Endothelial cell (in vitro differentiated cells): ENCODE data around the gene CEP290. TPM values are rescaled to one million over a fixed set of nuclear protein-coding genes. Genes with fewer than 3 reads are reported as not detected.

Experiments
- DNase-seq: peaks from one replicate; pipeline ENCODE4 v3.0.0; 2021; ENCODE audit warnings: low spot score
- H3K27ac Mint-ChIP-seq: one replicate; pipeline ENCODE4 v1.8.0; 2021; ENCODE audit warnings: mixed read lengths, inconsistent platforms; ENCODE audit not compliant: unreplicated experiment
- H3K27me3 Mint-ChIP-seq: one replicate; pipeline ENCODE4 v1.8.0; 2021; ENCODE audit warnings: mild to moderate bottlenecking, moderate library complexity, mixed read lengths, inconsistent platforms; ENCODE audit not compliant: unreplicated experiment
- H3K36me3 Mint-ChIP-seq: one replicate; pipeline ENCODE4 v1.8.0; 2021; ENCODE audit warnings: mild to moderate bottlenecking, low read depth, mixed read lengths, inconsistent platforms; ENCODE audit not compliant: unreplicated experiment
- H3K4me1 Mint-ChIP-seq: one replicate; pipeline ENCODE4 v1.8.0; 2021; ENCODE audit warnings: mild to moderate bottlenecking, mixed read lengths, inconsistent platforms; ENCODE audit not compliant: unreplicated experiment
- H3K4me3 Mint-ChIP-seq: one replicate; pipeline ENCODE4 v1.8.0; 2021; ENCODE audit warnings: mild to moderate bottlenecking, mixed read lengths, inconsistent platforms; ENCODE audit not compliant: unreplicated experiment
- H3K9me3 Mint-ChIP-seq: one replicate; pipeline ENCODE4 v1.8.0; 2021; ENCODE audit warnings: mixed read lengths, inconsistent platforms; ENCODE audit not compliant: unreplicated experiment
- total RNA-seq: library from RNA; stranded (reverse); fragmentation: NEBNext Ultra II Directional; extraction: Animal tissue kit (Norgen Biotek cat#: 25700); gene quantifications from one replicate; pipeline ENCODE4 v1.2.1, GENCODE V29; 2021; ENCODE audit not compliant: unreplicated experiment
- TF ChIP-seq, protein P1 (sequence below): fragments of 200-600 bp; sonication (generic); IDR thresholded peaks from one replicate; pipeline ENCODE4 v1.5.0; 2021; ENCODE audit warnings: antibody characterized with exemption; ENCODE audit not compliant: unreplicated experiment

CEP290 gene
- total RNA-seq, 1 donor from 2014 or later, result 13.9 TPM

DNA sequence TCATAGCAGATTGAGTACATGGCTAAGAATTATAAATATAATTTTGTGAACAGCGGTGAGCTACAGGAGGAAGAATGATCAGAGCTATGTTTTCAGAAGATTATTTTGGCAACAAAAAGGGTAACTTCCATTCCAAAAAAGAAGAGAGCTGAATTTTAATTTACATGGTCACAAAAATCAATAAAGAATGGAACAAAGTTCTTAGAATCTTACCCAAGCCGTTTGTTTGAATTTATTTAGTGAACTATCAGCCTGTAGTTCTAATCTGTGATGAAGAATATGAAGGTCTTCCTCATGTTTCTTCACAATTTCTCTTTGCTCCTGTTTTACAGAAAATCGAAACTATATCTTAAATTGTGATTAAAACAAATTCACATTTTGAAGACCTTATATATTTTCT is 58.3 kb downstream of the CEP290 start:
- DNase-seq, result no peak
- Mint-ChIP-seq H3K27ac (no peak overlapping the region), H3K4me1 (no peaks in the 10 kb centered on the region), H3K27me3 (no peaks in the 10 kb centered on the region), H3K36me3 (no peaks in the 10 kb centered on the region), H3K4me3 (no peak overlapping the region), H3K9me3 (no peaks in the 10 kb centered on the region)
- TF ChIP-seq, protein P1, sequence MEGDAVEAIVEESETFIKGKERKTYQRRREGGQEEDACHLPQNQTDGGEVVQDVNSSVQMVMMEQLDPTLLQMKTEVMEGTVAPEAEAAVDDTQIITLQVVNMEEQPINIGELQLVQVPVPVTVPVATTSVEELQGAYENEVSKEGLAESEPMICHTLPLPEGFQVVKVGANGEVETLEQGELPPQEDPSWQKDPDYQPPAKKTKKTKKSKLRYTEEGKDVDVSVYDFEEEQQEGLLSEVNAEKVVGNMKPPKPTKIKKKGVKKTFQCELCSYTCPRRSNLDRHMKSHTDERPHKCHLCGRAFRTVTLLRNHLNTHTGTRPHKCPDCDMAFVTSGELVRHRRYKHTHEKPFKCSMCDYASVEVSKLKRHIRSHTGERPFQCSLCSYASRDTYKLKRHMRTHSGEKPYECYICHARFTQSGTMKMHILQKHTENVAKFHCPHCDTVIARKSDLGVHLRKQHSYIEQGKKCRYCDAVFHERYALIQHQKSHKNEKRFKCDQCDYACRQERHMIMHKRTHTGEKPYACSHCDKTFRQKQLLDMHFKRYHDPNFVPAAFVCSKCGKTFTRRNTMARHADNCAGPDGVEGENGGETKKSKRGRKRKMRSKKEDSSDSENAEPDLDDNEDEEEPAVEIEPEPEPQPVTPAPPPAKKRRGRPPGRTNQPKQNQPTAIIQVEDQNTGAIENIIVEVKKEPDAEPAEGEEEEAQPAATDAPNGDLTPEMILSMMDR, result no peak

DNA sequence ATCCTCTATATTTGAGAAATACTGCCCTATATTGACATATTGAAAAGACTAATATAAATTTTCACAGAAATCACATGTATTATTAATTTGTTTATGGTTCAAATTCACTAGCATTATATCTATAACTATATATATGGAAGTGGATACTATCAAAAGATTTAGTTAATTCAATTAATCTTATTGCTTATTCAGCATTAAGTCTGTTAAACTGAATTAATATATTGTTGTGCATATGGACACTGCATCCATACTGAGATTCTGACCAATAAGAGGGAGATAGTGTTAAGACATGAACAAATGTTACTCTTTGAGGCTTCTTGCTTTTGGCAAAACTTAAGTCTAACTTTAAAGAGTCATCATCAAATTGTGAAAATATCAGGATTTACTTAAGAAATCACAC is 60.6 kb downstream of the CEP290 start:
- Mint-ChIP-seq H3K27ac (no peak overlapping the region), H3K36me3 (no peaks in the 10 kb centered on the region), H3K9me3 (no peaks in the 10 kb centered on the region), H3K4me3 (no peak overlapping the region), H3K27me3 (no peaks in the 10 kb centered on the region), H3K4me1 (no peaks in the 10 kb centered on the region)
- no peak for DNase-seq
- TF ChIP-seq, protein P1, result no peak

DNA sequence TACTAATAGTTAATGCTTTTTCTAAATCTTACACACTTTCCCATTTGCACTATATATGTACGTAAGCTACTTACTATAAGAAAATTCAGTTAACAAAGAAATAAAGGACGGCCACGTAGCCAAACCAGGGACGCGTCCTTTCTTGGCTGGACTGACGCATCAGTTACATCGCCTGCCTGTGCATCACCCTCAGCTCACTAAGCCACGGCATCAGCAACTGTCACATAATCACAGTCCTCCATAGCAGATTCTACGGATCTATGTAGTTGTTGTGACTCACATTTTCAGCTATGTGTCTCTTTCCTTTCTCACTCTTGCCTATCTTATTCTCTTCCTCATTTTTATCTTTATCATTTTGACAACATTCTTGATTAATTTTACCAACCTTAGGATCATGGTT is 74.6 kb downstream of the CEP290 start:
- H3K27me3 Mint-ChIP-seq, result no peaks in the 10 kb centered on the region
- H3K4me3 Mint-ChIP-seq, result no peak overlapping the region
- TF ChIP-seq, protein P1, result no peak
- no peaks in the 10 kb centered on the region for H3K4me1 Mint-ChIP-seq
- H3K36me3 Mint-ChIP-seq, result no peaks in the 10 kb centered on the region
- H3K27ac Mint-ChIP-seq, result no peak overlapping the region
- H3K9me3 Mint-ChIP-seq, result no peaks in the 10 kb centered on the region
- DNase-seq, result no peak

DNA sequence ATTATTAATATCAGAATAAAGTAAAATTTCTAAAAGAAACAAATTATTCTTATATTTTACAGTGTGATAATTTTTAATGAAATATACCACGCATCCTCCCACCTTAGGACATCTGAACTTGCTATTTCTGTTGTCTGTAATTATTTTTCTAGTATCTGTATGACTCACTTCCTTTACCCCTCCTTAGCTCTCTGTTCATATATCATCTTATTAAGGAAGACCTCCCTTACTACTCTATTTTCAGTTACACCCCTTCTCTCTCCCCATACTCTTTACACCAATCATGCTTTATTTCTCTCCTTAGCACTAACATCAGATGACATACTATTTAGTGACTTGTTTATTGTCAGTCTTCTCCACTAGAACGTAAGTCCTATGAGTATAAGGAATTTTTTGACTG is 78.5 kb downstream of the CEP290 start:
- Mint-ChIP-seq H3K27me3 (no peaks in the 10 kb centered on the region), H3K4me1 (no peaks in the 10 kb centered on the region), H3K36me3 (no peaks in the 10 kb centered on the region), H3K4me3 (no peak overlapping the region), H3K27ac (no peak overlapping the region), H3K9me3 (no peaks in the 10 kb centered on the region)
- no peak for DNase-seq
- TF ChIP-seq, protein P1, result no peak

DNA sequence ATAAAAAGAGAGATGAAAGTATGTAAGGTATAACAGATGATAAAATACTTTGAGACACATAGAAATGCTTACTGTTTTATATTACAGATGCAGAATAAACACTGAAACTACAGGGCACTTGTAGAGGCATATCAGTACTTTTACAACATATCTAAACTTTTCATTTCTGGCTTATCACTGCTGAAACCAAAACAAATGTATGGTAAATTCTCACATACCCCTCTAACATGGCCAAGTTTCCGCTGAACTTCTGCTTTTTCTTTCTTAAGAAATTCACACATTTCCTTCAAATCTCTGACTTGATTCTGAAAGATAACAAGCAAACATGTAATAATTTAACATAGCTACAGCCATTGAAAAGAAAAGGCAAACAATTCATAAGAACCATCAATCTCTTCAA is 79.4 kb downstream of the CEP290 start:
- TF ChIP-seq, protein P1, result no peak
- Mint-ChIP-seq H3K36me3 (no peaks in the 10 kb centered on the region), H3K9me3 (no peaks in the 10 kb centered on the region), H3K4me3 (no peak overlapping the region), H3K27ac (no peak overlapping the region), H3K4me1 (no peaks in the 10 kb centered on the region), H3K27me3 (no peaks in the 10 kb centered on the region)
- DNase-seq, result no peak
